Activated CD4-positive, alpha-beta T cell treated with anti-CD3 and anti-CD28 coated beads for 36 hours (primary cell): ENCODE data around the gene NFE2L2. TPM values are rescaled to one million over a fixed set of nuclear protein-coding genes. Genes with fewer than 3 reads are reported as not detected.
"Not testable (repeated sequence)": the region's sequence is repeated elsewhere in the genome, so short reads cannot be mapped to it uniquely, and the experiment has no call there.

ENCODE experiments used
- ATAC-seq: fragments of 200-7000 bp; cut with Tn5 transposase; one replicate; pipeline ENCODE4 v1.10.0; 2021; ENCODE audit warnings: mild to moderate bottlenecking, moderate library complexity
- CTCF ChIA-PET: fragments of 350-600 bp; sonication (Branson Sonifier 250); formaldehyde crosslinking; loops from one replicate; lab custom pipeline; 2021; ENCODE audit warnings: antibody characterized with exemption; lab: Charles Lee
- POLR2A ChIA-PET: fragments of 350-600 bp; sonication (Branson Sonifier 250); formaldehyde crosslinking; loops from one replicate; lab custom pipeline; 2021; ENCODE audit warnings: antibody characterized with exemption, inconsistent platforms; lab: Charles Lee
- DNase-seq: peaks from one replicate; pipeline ENCODE4 v3.0.0-alpha.2; 2020
- H3K27ac Mint-ChIP-seq: one replicate; pipeline ENCODE4 v1.8.0; 2021; ENCODE audit warnings: mixed read lengths
- H3K27me3 Mint-ChIP-seq: one replicate; pipeline ENCODE4 v1.8.0; 2021; ENCODE audit warnings: mixed read lengths
- H3K36me3 Mint-ChIP-seq: one replicate; pipeline ENCODE4 v1.8.0; 2021; ENCODE audit warnings: low read depth, mixed read lengths
- H3K4me1 Mint-ChIP-seq: one replicate; pipeline ENCODE4 v1.8.0; 2021; ENCODE audit warnings: mixed read lengths
- H3K4me3 Mint-ChIP-seq: one replicate; pipeline ENCODE4 v1.8.0; 2021; ENCODE audit warnings: mild to moderate bottlenecking, moderate library complexity, mixed read lengths
- H3K9me3 Mint-ChIP-seq: one replicate; pipeline ENCODE4 v1.8.0; 2021; ENCODE audit warnings: low read depth, mixed read lengths
- intact Hi-C, 2 experiments: fragments of 100-400 bp; cut with DNase I in 1 of 2; cut with micrococcal nuclease in 1 of 2; formaldehyde crosslinking; loops; one replicate each; pipeline versions ENCODE4 v1.14.2 to v1.15.1; 2022 to 2024; cut with DNase I, micrococcal nuclease
- total RNA-seq, 2 experiments: library from RNA; stranded (reverse); gene quantifications; one replicate each; pipeline ENCODE4 v1.2.3, GENCODE V29; 2021

Gene NFE2L2
- total RNA-seq, 2 experiments from 2014 or later = 56.6 to 81.5 TPM

DNA sequence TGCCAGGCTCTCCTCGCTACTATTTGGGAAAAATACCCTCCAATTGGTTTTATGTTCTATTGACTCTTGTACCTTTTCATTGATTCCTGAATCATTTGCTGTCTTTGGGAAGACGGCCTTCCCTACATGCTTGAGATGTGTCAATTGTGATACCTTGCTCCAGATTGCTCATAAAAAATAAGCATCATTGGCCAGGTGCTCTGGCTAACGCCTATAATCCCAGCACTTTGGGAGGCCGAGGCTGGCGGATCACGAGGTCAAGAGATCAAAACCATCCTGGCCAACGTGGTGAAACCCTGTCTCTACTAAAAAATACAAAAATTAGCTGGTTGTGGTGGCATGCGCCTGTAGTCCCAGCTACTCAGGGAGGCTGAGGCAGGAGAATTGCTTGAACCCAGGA is 2.4 kb upstream of the NFE2L2 start:
- H3K27ac Mint-ChIP-seq, H3K4me3 Mint-ChIP-seq, POLR2A ChIA-PET, H3K9me3 Mint-ChIP-seq, H3K27me3 Mint-ChIP-seq, DNase-seq, ATAC-seq: not testable (repeated sequence)
- Mint-ChIP-seq H3K36me3 (peaks cover 12% of the 10 kb centered on the region), H3K4me1 (peaks cover 30% of the 10 kb centered on the region)
- intact Hi-C loops = loop anchor here in 1 of 2 experiments (10.0 kb wide), 1 partner anchor 128 kb away; the partner anchor contains the start of gene AGPS
- CTCF ChIA-PET = interaction anchor here (1.1 to 4.1 kb wide), 7 partner anchors 12 to 102 kb away, joined by 3 to 23 read pairs (median 5); no protein-coding TSS in a partner anchor

DNA sequence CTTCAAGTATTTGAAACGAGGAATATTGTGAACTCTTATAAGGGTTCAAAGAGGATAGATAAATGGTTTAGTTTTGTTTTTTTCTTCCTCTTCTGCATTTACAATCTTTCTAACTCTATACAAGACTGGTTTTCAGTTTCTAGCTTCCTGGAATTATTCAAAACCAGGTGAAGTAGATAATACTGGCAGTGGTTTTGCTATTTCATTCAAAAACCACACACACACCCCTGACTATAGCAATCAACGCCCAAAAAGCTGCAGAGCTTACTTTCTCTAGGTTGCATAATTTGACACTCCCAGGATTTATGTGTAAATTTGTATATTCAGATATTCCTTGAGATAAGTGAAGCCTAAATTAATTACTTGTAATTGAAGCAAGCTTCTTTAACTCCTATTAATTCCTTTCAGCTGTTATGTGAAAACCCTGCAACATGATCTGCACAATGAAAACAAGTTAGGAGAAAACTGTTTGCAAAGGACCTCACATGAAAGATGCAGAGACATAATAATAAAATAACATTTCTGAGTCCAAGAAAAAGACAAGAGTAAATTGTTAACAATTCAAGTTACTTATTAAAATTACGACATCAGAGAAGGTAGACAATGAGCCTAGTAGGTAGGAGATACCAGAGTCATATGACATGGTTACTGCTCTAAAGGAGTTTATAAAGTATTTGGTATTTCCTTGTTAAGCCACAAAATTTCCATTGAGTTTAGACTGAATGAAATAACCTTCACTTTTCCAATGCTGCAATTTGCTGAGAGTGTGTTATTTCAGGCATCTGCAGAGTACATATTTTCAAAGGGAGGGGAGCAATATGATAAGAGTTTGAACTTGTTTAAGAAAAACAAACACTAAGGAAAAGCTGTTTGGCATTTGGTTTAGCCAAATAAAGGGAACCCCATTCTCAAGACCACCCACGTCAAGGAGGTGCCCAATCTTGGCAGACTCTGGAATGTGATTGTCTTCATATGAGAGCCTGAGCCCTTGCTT is 1.6 kb upstream of the NFE2L2 start:
- ChIA-PET POLR2A (interaction anchor here (1.1 to 3.5 kb wide), 4 partner anchors 41 to 101 kb away, joined by 4 to 53 read pairs (median 14); partner anchors contain the start of gene HNRNPA3), CTCF (interaction anchor here (1.1 to 4.4 kb wide), 12 partner anchors 11 to 101 kb away, joined by 3 to 47 read pairs (median 6); partner anchors contain the start of gene HNRNPA3)
- peaks cover 39% of the 10 kb centered on the region for H3K4me1 Mint-ChIP-seq
- peak overlapping the region; percentile 99 for H3K27ac Mint-ChIP-seq
- no peaks in the 10 kb centered on the region for H3K9me3 Mint-ChIP-seq
- intact Hi-C loops = loop anchor here (1.0 to 10.0 kb wide), 4 partner anchors 24 to 129 kb away; partner anchors contain the start of gene AGPS (in 2 of the 2)
- H3K4me3 Mint-ChIP-seq = peak overlapping the region; percentile 91
- H3K27me3 Mint-ChIP-seq = no peaks in the 10 kb centered on the region
- ATAC-seq (no peak), DNase-seq (no peak)
- peaks cover 19% of the 10 kb centered on the region for H3K36me3 Mint-ChIP-seq

GRCh38 chr2:177264209-177264692 is 276 bp downstream of the NFE2L2 start:
- Mint-ChIP-seq H3K36me3 (peaks cover 30% of the 10 kb centered on the region), H3K4me3 (peak overlapping the region; percentile 91), H3K27me3 (no peaks in the 10 kb centered on the region), H3K9me3 (no peaks in the 10 kb centered on the region), H3K4me1 (peaks cover 46% of the 10 kb centered on the region), H3K27ac (no peak overlapping the region)
- CTCF ChIA-PET = interaction anchor here (0.6 to 4.4 kb wide), 30 partner anchors 8 to 152 kb away, joined by 3 to 47 read pairs (median 6); partner anchors contain the start of gene HNRNPA3
- DNase-seq = no peak
- ATAC-seq = no peak
- intact Hi-C loops = loop anchor here (1.0 to 10.0 kb wide), 5 partner anchors 27 to 354 kb away; partner anchors contain the start of genes AGPS (in 2 of the 2) and HNRNPA3 (in 1 of the 2)
- POLR2A ChIA-PET = interaction anchor here (0.6 to 3.5 kb wide), 23 partner anchors 9 to 1818 kb away, joined by 3 to 53 read pairs (median 5); partner anchors contain the start of genes AGPS and HNRNPA3

GRCh38 chr2:177263451-177264208 is 897 bp downstream of the NFE2L2 start:
- ChIA-PET CTCF (interaction anchor here (0.5 to 4.4 kb wide), 23 partner anchors 9 to 152 kb away, joined by 3 to 47 read pairs (median 6); partner anchors contain the start of gene HNRNPA3), POLR2A (interaction anchor here (0.8 to 3.5 kb wide), 20 partner anchors 9 to 192 kb away, joined by 3 to 53 read pairs (median 6); partner anchors contain the start of genes AGPS and HNRNPA3)
- H3K36me3 Mint-ChIP-seq = peaks cover 36% of the 10 kb centered on the region
- no peaks in the 10 kb centered on the region for H3K27me3 Mint-ChIP-seq
- no peaks in the 10 kb centered on the region for H3K9me3 Mint-ChIP-seq
- intact Hi-C loops = loop anchor here (1.0 to 10.0 kb wide), 15 partner anchors 11 to 355 kb away; partner anchors contain the start of genes AGPS (in 2 of the 2) and HNRNPA3 (in 1 of the 2)
- peak; percentile 96 for DNase-seq
- peak; percentile 69 for ATAC-seq
- peaks cover 53% of the 10 kb centered on the region for H3K4me1 Mint-ChIP-seq
- peak overlapping the region; percentile 91 for H3K4me3 Mint-ChIP-seq
- peak overlapping the region; percentile 98 for H3K27ac Mint-ChIP-seq

DNA sequence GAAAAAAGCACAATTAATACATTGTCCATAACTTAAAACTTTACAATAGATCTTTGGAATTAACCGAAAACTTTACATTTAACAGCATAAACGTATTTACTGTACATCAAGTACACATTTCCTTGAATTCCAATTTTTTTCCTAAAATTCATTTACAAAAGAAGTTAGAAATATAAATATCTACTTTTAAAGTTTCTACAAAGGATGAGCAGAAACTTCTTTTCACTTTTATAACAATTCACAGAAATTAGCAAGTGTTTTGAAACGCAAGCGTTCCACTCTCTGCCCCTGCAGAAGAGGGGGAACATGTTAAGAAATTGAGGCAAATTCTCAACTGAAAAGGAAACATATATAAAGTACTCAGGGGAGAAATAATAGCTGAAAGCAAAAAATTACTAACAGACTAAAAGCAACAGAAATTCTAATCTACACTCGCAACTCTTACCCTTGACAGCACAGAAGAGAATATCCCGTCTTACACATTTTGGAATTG is 1.5 kb downstream of the NFE2L2 start:
- CTCF ChIA-PET = interaction anchor here (0.5 to 4.4 kb wide), 20 partner anchors 8 to 153 kb away, joined by 3 to 47 read pairs (median 7); partner anchors contain the start of gene HNRNPA3
- Mint-ChIP-seq H3K27me3 (no peaks in the 10 kb centered on the region), H3K9me3 (peaks cover 4% of the 10 kb centered on the region), H3K4me3 (peak overlapping the region; percentile 91), H3K27ac (peak overlapping the region; percentile 98), H3K36me3 (peaks cover 42% of the 10 kb centered on the region), H3K4me1 (peaks cover 58% of the 10 kb centered on the region)
- POLR2A ChIA-PET = interaction anchor here (0.8 to 3.5 kb wide), 17 partner anchors 8 to 191 kb away, joined by 3 to 53 read pairs (median 6); partner anchors contain the start of genes AGPS and HNRNPA3
- DNase-seq = no peak
- ATAC-seq = no peak
- intact Hi-C loops = loop anchor here (1.0 to 10.0 kb wide), 11 partner anchors 11 to 290 kb away; partner anchors contain the start of gene AGPS (in 1 of the 2)

- ATAC-seq = no peak
- Mint-ChIP-seq H3K4me1 (peaks cover 62% of the 10 kb centered on the region), H3K27ac (peak overlapping the region; percentile 98), H3K9me3 (peaks cover 4% of the 10 kb centered on the region), H3K4me3 (peak overlapping the region; percentile 91), H3K27me3 (no peaks in the 10 kb centered on the region), H3K36me3 (peaks cover 49% of the 10 kb centered on the region)
- DNase-seq = no peak
- ChIA-PET POLR2A (interaction anchor here (1.5 kb wide), 1 partner anchor 9 kb away, joined by 6 read pairs; no protein-coding TSS in a partner anchor), CTCF (interaction anchor here (3.1 to 4.4 kb wide), 4 partner anchors 12 to 97 kb away, joined by 15 to 47 read pairs (median 19); partner anchors contain the start of gene HNRNPA3)
- intact Hi-C loops = loop anchor here (2.0 to 10.0 kb wide), 4 partner anchors 17 to 155 kb away; partner anchors contain the start of gene AGPS (in 1 of the 2)
These were observed 2.4 kb downstream of the NFE2L2 start for GRCh38 chr2:177262092-177262491.

DNA sequence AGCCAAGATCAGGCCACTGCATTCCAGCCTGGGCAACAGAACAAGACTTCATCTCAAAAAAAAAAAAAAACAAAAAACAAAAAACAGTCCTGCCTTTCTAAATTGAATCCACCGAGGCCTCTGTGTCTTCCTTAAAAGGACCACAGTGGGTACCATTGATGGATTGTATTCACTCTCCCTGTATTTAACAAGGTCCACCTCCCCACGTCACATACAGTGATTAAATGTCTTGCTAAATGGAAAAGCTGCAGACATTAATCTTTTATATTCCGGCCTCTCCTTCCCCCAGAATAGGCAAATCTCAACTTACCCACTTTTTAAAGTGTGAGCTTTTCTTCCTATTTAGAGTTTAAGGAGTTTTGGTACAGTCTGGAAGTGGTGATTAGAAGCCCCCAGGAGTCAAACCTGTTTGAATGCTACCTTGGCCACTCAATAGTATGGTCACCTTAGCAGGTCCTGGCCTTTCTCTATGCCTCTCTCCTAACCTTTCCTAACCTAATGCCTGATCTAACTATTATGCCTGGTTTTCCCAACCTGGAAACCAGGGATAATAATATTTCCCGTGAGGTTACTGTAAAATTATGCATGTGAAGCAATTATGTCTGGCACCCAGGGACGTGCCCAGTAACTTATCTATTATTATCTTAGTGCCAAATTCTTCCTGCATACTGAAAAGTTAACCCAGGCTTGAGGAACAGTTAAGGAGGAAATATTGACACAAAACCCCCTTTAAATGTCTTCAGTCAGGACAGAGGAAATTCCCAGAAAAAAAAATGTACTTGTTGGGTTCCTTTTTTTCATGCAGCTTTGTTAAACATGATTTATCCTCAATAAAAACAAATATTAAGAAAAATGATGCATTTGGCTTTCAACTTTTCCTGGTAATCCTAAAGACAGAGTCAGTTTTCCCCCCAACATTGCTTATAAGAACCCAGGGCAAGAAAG is 3.1 kb downstream of the NFE2L2 start:
- intact Hi-C loops = loop anchor here (2.0 to 10.0 kb wide), 4 partner anchors 17 to 155 kb away; partner anchors contain the start of gene AGPS (in 1 of the 2)
- POLR2A ChIA-PET = interaction anchor here (0.6 kb wide), 1 partner anchor 35 kb away, joined by 3 read pairs; no protein-coding TSS in a partner anchor
- H3K36me3 Mint-ChIP-seq = peaks cover 50% of the 10 kb centered on the region
- no peaks in the 10 kb centered on the region for H3K27me3 Mint-ChIP-seq
- peak overlapping the region; percentile 98 for H3K27ac Mint-ChIP-seq
- DNase-seq (no peak), ATAC-seq (no peak)
- H3K4me3 Mint-ChIP-seq = peak overlapping the region; percentile 91
- CTCF ChIA-PET = interaction anchor here (0.6 to 1.0 kb wide), 2 partner anchors 37 to 155 kb away, joined by 3 read pairs; no protein-coding TSS in a partner anchor
- H3K9me3 Mint-ChIP-seq = peaks cover 4% of the 10 kb centered on the region
- H3K4me1 Mint-ChIP-seq = peaks cover 63% of the 10 kb centered on the region

GRCh38 chr2:177260379-177260778 is 4.1 kb downstream of the NFE2L2 start:
- Mint-ChIP-seq H3K4me3 (peak overlapping the region; percentile 91), H3K4me1 (peaks cover 64% of the 10 kb centered on the region), H3K9me3 (peaks cover 4% of the 10 kb centered on the region), H3K36me3 (peaks cover 54% of the 10 kb centered on the region), H3K27ac (peak overlapping the region; percentile 61), H3K27me3 (no peaks in the 10 kb centered on the region)
- no peak for DNase-seq
- POLR2A ChIA-PET = interaction anchor here (0.6 to 0.8 kb wide), 2 partner anchors 39 to 297 kb away, joined by 5 read pairs; no protein-coding TSS in a partner anchor
- intact Hi-C loops = loop anchor here in 1 of 2 experiments (10.0 kb wide), 1 partner anchor 134 kb away; the partner anchor contains the start of gene AGPS
- CTCF ChIA-PET = interaction anchor here (0.5 to 1.5 kb wide), 5 partner anchors 9 to 156 kb away, joined by 3 to 4 read pairs (median 3); no protein-coding TSS in a partner anchor
- ATAC-seq = no peak

GRCh38 chr2:177258059-177258458 is 6.5 kb downstream of the NFE2L2 start:
- ChIA-PET POLR2A (no interaction called here), CTCF (no interaction called here)
- Mint-ChIP-seq H3K4me1 (peaks cover 86% of the 10 kb centered on the region), H3K27me3 (no peaks in the 10 kb centered on the region), H3K27ac (peak overlapping the region; percentile 79), H3K9me3 (peaks cover 4% of the 10 kb centered on the region), H3K4me3 (no peak overlapping the region), H3K36me3 (peaks cover 68% of the 10 kb centered on the region)
- ATAC-seq = no peak
- intact Hi-C loops = no loop called here
- DNase-seq = no peak
